WERI-Rb-1 (cell line): ENCODE measurements around the gene INPP5B.
A peak's percentile ranks its signal among the peaks of the same experiment; 100 is the strongest.

Experiments used
- DNase-seq: peaks from one replicate; pipeline ENCODE4 v3.0.0-alpha.2; 2020
- H3K27ac ChIP-seq: fragments of 250-450 bp; sonication (Bioruptor Pico); 2 replicates; pipeline ENCODE4 v1.5.1; 2020; ENCODE audit warnings: mild to moderate bottlenecking, moderate library complexity
- H3K27me3 ChIP-seq: fragments of 250-450 bp; sonication (Bioruptor Pico); 2 replicates; pipeline ENCODE4 v1.5.1; 2021; ENCODE audit warnings: mild to moderate bottlenecking, low read depth, moderate library complexity; ENCODE audit not compliant: insufficient read depth, severe bottlenecking
- H3K36me3 ChIP-seq: fragments of 250-450 bp; sonication (Bioruptor Pico); 2 replicates; pipeline ENCODE4 v1.5.1; 2020; ENCODE audit warnings: mild to moderate bottlenecking, moderate library complexity
- H3K4me3 ChIP-seq: 2 replicates; pipeline ENCODE4 v1.5.1; 2011; ENCODE audit warnings: low read depth, mild to moderate bottlenecking, control low read depth, low read length
- H3K9me3 ChIP-seq: fragments of 250-450 bp; sonication (Bioruptor Pico); 2 replicates; pipeline ENCODE4 v1.5.1; 2021; ENCODE audit warnings: mild to moderate bottlenecking, moderate library complexity; ENCODE audit not compliant: severe bottlenecking
- TF ChIP-seq, protein P1 (sequence below): IDR thresholded peaks from 2 replicates; pipeline ENCODE4 v1.5.1; 2011; ENCODE audit warnings: low read depth, mild to moderate bottlenecking, control low read depth, inconsistent platforms, low read length

Gene INPP5B

DNA sequence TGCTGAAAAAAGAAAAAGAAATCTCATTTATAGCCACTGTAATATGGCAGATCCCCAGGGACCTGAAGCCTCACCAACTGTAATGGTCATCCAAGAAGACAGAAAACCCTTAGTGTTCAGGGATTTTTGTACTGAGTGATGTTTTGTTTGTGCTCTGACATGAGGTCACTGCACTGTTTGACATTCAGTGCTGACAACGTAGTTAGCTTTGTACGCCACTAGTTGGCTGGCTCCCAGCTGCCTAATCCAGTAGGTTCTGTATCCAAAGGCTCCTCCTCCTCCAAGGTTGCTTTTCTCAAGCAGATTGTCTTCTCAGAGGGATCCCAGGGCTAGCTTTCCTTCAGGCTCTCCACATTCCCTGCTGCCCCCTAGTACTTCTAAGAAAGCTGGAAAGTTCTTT is 129.4 kb downstream of the INPP5B start:
- H3K36me3 ChIP-seq = peaks cover 46% of the 10 kb centered on the region
- H3K27ac ChIP-seq = peak overlapping the region; percentile 41
- TF ChIP-seq, protein P1, sequence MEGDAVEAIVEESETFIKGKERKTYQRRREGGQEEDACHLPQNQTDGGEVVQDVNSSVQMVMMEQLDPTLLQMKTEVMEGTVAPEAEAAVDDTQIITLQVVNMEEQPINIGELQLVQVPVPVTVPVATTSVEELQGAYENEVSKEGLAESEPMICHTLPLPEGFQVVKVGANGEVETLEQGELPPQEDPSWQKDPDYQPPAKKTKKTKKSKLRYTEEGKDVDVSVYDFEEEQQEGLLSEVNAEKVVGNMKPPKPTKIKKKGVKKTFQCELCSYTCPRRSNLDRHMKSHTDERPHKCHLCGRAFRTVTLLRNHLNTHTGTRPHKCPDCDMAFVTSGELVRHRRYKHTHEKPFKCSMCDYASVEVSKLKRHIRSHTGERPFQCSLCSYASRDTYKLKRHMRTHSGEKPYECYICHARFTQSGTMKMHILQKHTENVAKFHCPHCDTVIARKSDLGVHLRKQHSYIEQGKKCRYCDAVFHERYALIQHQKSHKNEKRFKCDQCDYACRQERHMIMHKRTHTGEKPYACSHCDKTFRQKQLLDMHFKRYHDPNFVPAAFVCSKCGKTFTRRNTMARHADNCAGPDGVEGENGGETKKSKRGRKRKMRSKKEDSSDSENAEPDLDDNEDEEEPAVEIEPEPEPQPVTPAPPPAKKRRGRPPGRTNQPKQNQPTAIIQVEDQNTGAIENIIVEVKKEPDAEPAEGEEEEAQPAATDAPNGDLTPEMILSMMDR = peak; percentile 61
- no peaks in the 10 kb centered on the region for H3K9me3 ChIP-seq
- H3K27me3 ChIP-seq = no peaks in the 10 kb centered on the region
- H3K4me3 ChIP-seq = no peak overlapping the region
- peak; percentile 71 for DNase-seq

DNA sequence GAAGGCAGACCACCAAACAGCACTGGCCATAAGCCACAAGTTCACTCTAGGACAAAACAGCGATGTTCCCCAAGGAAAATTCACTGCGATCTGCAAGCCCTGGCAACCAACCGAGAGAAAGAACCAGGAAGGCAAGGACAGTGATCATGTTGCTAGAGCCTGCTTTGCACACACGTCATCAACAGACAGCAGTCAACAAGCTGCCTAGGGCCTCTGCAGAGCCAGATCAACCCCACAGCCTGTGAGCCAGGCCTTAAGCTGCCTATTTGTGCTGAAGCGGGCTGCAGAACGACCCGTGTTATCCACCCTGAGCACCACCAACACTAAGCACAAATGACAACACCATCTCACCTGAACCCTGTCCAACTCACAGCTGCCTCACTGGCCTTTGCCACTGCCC is 132.6 kb downstream of the INPP5B start:
- no peaks in the 10 kb centered on the region for H3K9me3 ChIP-seq
- no peak overlapping the region for H3K27ac ChIP-seq

DNA sequence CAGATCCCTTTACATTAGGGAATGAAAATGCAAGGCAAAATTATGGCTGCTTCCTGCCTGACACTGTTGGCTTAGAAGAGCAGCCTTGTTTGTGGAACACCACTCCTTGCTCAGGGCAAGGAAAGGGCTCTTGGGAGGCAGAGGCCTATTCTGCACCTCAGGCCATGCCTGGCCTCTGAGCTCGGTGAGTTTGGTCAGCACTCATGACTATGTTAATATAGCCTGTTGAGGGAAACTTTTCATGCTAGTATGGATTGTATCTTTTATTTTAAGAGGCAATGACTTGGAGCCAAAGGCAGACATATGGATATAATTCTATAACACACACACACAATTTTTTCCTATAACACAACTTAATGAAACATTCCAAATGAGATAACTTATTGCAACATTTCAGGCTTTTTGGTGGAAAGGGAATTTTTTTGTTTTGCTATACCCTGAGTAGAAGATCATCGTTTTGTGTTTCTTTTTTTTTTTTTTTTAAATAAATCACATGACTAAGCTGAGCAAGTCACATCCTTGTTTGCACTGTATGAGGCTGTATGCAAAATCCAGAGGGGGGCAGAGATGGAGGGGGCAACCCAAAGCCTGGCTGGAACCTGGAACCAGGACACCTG is 133.2 kb downstream of the INPP5B start:
- no peak overlapping the region for H3K27ac ChIP-seq
- H3K27me3 ChIP-seq = no peaks in the 10 kb centered on the region
- TF ChIP-seq, protein P1 = no peak
- no peaks in the 10 kb centered on the region for H3K9me3 ChIP-seq
- no peak for DNase-seq
- peaks cover 28% of the 10 kb centered on the region for H3K36me3 ChIP-seq
- no peak overlapping the region for H3K4me3 ChIP-seq

More for the DNA sequence above, 132.6 kb downstream of the INPP5B start:
- DNase-seq = peak; percentile 11
- H3K27me3 ChIP-seq = no peaks in the 10 kb centered on the region
- peaks cover 31% of the 10 kb centered on the region for H3K36me3 ChIP-seq
- H3K4me3 ChIP-seq = no peak overlapping the region
- TF ChIP-seq, protein P1 = no peak

DNA sequence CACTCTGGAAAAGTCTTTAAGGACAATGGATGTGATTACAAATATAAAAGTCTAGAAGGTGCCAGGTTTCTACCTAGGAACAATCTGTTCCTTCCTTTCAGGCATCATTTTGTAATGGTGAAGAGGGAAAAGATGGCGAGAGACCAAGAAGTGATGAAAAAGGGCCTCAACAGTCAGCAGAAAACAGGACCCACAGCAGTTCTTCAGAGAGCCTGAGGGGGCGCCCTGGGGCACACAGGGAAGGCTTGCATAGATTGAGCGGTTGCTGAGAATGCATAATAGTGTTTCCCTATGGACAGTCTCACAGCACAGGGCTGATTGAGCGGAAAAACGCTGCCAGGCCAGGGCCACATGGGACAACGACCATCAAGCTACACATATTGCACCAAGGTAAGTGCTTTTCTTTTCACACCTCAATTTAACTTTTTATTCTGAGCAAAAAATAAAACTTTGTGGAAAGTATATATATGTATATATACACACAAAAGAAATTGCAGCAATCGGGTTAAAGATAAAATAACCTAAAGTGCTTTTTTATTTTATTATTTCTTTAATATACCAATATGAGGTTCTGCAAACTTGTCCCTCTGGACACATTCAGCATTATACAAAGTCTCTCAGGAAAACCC is 135.7 kb downstream of the INPP5B start:
- TF ChIP-seq, protein P1 = peak; percentile 88
- Histone ChIP-seq H3K27ac (no peak overlapping the region), H3K4me3 (no peak overlapping the region), H3K27me3 (no peaks in the 10 kb centered on the region), H3K9me3 (no peaks in the 10 kb centered on the region), H3K36me3 (peaks cover 29% of the 10 kb centered on the region)
- DNase-seq = peak; percentile 77
